HFF-Myc (cell line): ENCODE data around the gene FAM131C.

Source experiments
- DNase-seq: peaks from one replicate; pipeline ENCODE4 v3.0.0-alpha.2; 2011; ENCODE audit warnings: low read depth; ENCODE audit errors: extremely low read depth
- H3K4me3 ChIP-seq: replicated peaks from 2 replicates; pipeline ENCODE4 v1.5.1; 2011; ENCODE audit warnings: low read depth, mild to moderate bottlenecking, control low read depth, low read length
- CTCF ChIP-seq: IDR thresholded peaks from 2 replicates; pipeline ENCODE4 v1.5.1; 2012; ENCODE audit warnings: mild to moderate bottlenecking, low read depth, low read length, control low read depth; ENCODE audit errors: missing control alignments

FAM131C gene

GRCh38 chr1:16077406-16078245, 4.2 kb upstream of the FAM131C start:
- H3K4me3 ChIP-seq = no peak overlapping the region
- no peak for DNase-seq
- no peak for TF ChIP-seq CTCF

- DNase-seq = no peak
- H3K4me3 ChIP-seq = no peak overlapping the region
- no peak for TF ChIP-seq CTCF
These were observed 3.4 kb upstream of the FAM131C start for GRCh38 chr1:16076865-16077238.

GRCh38 chr1:16076031-16076864, 2.8 kb upstream of the FAM131C start:
- no peak for TF ChIP-seq CTCF
- no peak overlapping the region for H3K4me3 ChIP-seq
- peak; percentile 69 for DNase-seq

- no peak overlapping the region for H3K4me3 ChIP-seq
- no peak for DNase-seq
- no peak for TF ChIP-seq CTCF
These were observed 2.0 kb upstream of the FAM131C start for GRCh38 chr1:16075337-16076030.

GRCh38 chr1:16074217-16074616, 766 bp upstream of the FAM131C start:
- H3K4me3 ChIP-seq = no peak overlapping the region
- no peak for DNase-seq

More at GRCh38 chr1:16074217-16074616, 766 bp upstream of the FAM131C start:
- no peak for TF ChIP-seq CTCF
